GM19099 (cell line): Measurements from ENCODE around the gene ARHGAP35.

ENCODE experiments used
- POLR2A ChIP-seq: IDR thresholded peaks from 3 replicates; pipeline ENCODE4 v1.6.1; 2011; ENCODE audit warnings: low read depth; ENCODE audit not compliant: insufficient read length; ENCODE audit errors: extremely low read depth

ARHGAP35 gene

GRCh38 chr19:46904114-46905060 lies 43.6 kb downstream of the ARHGAP35 start:
- TF ChIP-seq POLR2A = no peak

DNA sequence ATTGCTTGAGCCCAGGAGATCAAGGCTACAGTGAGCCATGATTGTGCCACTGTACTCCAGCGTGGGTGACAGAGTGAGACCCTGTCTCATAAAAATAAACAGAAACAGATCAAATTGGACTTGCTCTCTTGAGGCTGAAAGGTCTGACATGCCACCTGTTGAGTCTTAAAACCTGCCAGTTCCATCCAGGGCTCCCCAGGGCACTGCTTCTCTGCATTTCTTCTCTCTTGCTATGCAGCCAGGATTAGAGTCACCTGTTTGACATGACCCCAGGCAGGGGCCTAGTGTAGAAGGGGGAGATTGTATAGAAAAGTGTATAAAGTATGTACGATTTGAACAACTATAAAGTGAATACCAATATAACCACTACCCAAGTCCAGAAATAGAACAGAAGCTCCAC lies 45.4 kb downstream of the ARHGAP35 start:
- TF ChIP-seq POLR2A = no peak

DNA sequence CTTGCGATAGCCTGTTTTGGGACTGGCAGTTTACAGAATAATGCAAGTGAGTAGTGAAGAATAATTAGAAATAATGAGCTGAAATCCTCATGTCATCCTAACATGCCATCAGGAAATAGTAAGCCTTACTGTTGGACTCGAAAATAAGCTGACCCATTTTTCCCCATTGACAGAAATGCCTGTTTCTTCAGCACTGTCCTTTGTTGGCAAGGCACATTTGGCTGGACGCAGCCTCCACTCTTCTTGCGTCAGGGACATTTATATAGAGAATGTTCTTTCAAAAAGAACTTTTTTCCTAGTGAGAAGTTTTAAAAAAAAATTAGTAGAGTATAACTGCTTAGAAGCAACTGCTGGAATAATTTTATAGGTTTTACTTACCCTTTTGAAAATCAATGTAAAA lies 47.1 kb downstream of the ARHGAP35 start:
- TF ChIP-seq POLR2A = no peak

GRCh38 chr19:46909356-46909755 lies 48.6 kb downstream of the ARHGAP35 start:
- no peak for TF ChIP-seq POLR2A
